Hepatocyte (in vitro differentiated cells): ENCODE data around the gene KLC3. TPM values are rescaled to one million over a fixed set of nuclear protein-coding genes. Genes with fewer than 3 reads are reported as not detected.

Experiments used
- DNase-seq: peaks from one replicate; pipeline ENCODE4 v3.0.0-alpha.2; 2016; ENCODE audit warnings: low spot score
- H2AFZ ChIP-seq: fragments of 200-600 bp; sonication (generic); 2 replicates; pipeline ENCODE4 v1.6.0; 2016; ENCODE audit warnings: antibody characterized with exemption, mild to moderate bottlenecking
- H3K27ac ChIP-seq: fragments of 200-600 bp; sonication (generic); 2 replicates; pipeline ENCODE4 v1.5.1; 2016; ENCODE audit warnings: mild to moderate bottlenecking
- H3K27me3 ChIP-seq: fragments of 200-600 bp; sonication (generic); 2 replicates; pipeline ENCODE4 v1.6.1; 2016
- H3K36me3 ChIP-seq: fragments of 200-600 bp; sonication (generic); replicated peaks from 2 replicates; pipeline ENCODE4 v1.5.1; 2016; ENCODE audit warnings: low read depth; ENCODE audit not compliant: insufficient read depth
- H3K4me1 ChIP-seq: fragments of 200-600 bp; sonication (generic); 2 replicates; pipeline ENCODE4 v1.5.1; 2016; ENCODE audit warnings: mild to moderate bottlenecking, moderate library complexity; ENCODE audit not compliant: insufficient read depth
- H3K4me2 ChIP-seq: fragments of 200-600 bp; sonication (generic); 2 replicates; pipeline ENCODE4 v1.6.0; 2016
- H3K4me3 ChIP-seq: fragments of 200-600 bp; sonication (generic); 2 replicates; pipeline ENCODE4 v1.5.1; 2016; ENCODE audit warnings: mild to moderate bottlenecking
- H3K79me2 ChIP-seq: fragments of 200-600 bp; sonication (generic); 2 replicates; pipeline ENCODE4 v1.6.0; 2017; ENCODE audit warnings: mild to moderate bottlenecking
- H3K9me2 ChIP-seq: fragments of 200-600 bp; sonication (generic); replicated peaks from 2 replicates; pipeline ENCODE4 v1.6.0; 2017; ENCODE audit warnings: mild to moderate bottlenecking; ENCODE audit not compliant: insufficient read depth
- H3K9me3 ChIP-seq: fragments of 200-600 bp; sonication (generic); 2 replicates; pipeline ENCODE4 v1.5.1; 2016; ENCODE audit warnings: low read depth, mild to moderate bottlenecking
- H4K20me1 ChIP-seq: fragments of 200-600 bp; sonication (generic); 2 replicates; pipeline ENCODE4 v1.6.0; 2016; ENCODE audit warnings: mild to moderate bottlenecking; ENCODE audit not compliant: insufficient read depth, poor library complexity, severe bottlenecking
- EZH2 ChIP-seq: fragments of 200-600 bp; sonication (generic); IDR thresholded peaks from 2 replicates; pipeline ENCODE4 v1.6.1; 2016; ENCODE audit warnings: antibody characterized with exemption, mild to moderate bottlenecking, borderline replicate concordance
- EZH2phosphoT487 ChIP-seq: fragments of 200-600 bp; sonication (generic); IDR thresholded peaks from one replicate; pipeline ENCODE4 v1.6.1; 2018; ENCODE audit warnings: antibody characterized with exemption, mild to moderate bottlenecking, low read depth, moderate library complexity; ENCODE audit not compliant: unreplicated experiment, severe bottlenecking
- WGBS: methylation state at CpG from one replicate; pipeline ENCODE4 v1.1.6; 2016; ENCODE audit warnings: low lambda C conversion rate; ENCODE audit errors: missing lambda C conversion rate; 5-methylcytosine and 5-hydroxymethylcytosine counted together
- polyA plus RNA-seq: library from polyadenylated mRNA; unstranded; fragments of >200 nt; fragmentation: Nextera tagmentation; extraction: Ambion mirVana; gene quantifications from 2 replicates; pipeline ENCODE4 v1.2.1, GENCODE V29; 2016
- total RNA-seq: library from RNA; depleted of rRNA; stranded (reverse); fragments of >200 nt; gene quantifications from 2 replicates; pipeline ENCODE4 v1.2.3, GENCODE V29; 2014
- TF ChIP-seq, protein P1 (sequence below): fragments of 200-600 bp; sonication (generic); IDR thresholded peaks from 2 replicates; pipeline ENCODE4 v1.5.1; 2016; ENCODE audit warnings: antibody characterized with exemption, mild to moderate bottlenecking; ENCODE audit not compliant: poor library complexity

Gene KLC3
- total and polyA plus RNA-seq, 2 experiments from 2014 or later, result 5.5 to 7.6 TPM

DNA sequence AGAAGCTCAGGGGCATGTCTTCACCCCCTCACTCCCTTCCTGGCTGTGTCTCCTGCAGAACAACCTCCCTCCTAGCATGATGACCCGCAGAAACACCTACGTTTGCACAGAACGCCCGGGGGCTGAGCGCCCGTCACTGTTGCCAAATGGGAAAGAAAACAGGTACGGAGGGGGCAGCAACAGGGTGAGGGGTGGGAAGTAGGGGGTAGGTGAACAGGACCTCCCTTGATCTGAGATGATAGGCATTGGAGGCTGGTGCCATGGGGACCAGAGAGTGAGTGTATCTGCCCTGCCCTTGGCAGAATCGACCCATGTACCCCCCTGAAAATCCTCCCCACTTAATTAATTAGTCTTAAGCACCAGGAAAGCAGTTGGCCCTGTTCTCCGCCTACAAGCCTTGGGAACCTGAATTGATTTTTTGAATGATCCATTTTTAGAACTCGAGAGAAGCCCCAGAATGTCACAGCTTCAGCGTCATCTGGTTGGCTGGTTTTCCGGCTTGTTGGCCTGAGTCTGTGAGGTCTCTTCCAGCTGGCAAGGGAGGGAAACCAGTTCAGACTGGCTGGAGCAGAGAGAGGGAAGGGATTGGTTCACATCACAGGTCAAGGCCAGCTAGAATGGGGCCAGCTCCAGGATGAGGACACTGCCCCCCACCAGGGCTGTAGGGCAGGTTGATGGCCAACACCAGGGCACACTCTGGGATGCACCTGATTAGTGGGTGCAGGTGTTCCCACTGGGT is 46.1 kb upstream of the KLC3 start:
- Histone ChIP-seq H3K9me3 (no peaks in the 10 kb centered on the region), H2AFZ (no peak overlapping the region), H3K9me2 (no peaks in the 10 kb centered on the region), H3K27me3 (no peaks in the 10 kb centered on the region), H3K36me3 (peaks cover 4% of the 10 kb centered on the region), H3K4me2 (no peak overlapping the region), H3K4me1 (no peaks in the 10 kb centered on the region), H3K79me2 (no peaks in the 10 kb centered on the region), H4K20me1 (no peaks in the 10 kb centered on the region), H3K4me3 (no peak overlapping the region), H3K27ac (no peak overlapping the region)
- 96% methylated on average over 12 of the region's 12 CpGs for WGBS
- DNase-seq, result no peak
- no peak for TF ChIP-seq EZH2phosphoT487
- no peak for TF ChIP-seq EZH2
- TF ChIP-seq, protein P1, sequence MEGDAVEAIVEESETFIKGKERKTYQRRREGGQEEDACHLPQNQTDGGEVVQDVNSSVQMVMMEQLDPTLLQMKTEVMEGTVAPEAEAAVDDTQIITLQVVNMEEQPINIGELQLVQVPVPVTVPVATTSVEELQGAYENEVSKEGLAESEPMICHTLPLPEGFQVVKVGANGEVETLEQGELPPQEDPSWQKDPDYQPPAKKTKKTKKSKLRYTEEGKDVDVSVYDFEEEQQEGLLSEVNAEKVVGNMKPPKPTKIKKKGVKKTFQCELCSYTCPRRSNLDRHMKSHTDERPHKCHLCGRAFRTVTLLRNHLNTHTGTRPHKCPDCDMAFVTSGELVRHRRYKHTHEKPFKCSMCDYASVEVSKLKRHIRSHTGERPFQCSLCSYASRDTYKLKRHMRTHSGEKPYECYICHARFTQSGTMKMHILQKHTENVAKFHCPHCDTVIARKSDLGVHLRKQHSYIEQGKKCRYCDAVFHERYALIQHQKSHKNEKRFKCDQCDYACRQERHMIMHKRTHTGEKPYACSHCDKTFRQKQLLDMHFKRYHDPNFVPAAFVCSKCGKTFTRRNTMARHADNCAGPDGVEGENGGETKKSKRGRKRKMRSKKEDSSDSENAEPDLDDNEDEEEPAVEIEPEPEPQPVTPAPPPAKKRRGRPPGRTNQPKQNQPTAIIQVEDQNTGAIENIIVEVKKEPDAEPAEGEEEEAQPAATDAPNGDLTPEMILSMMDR, result no peak

DNA sequence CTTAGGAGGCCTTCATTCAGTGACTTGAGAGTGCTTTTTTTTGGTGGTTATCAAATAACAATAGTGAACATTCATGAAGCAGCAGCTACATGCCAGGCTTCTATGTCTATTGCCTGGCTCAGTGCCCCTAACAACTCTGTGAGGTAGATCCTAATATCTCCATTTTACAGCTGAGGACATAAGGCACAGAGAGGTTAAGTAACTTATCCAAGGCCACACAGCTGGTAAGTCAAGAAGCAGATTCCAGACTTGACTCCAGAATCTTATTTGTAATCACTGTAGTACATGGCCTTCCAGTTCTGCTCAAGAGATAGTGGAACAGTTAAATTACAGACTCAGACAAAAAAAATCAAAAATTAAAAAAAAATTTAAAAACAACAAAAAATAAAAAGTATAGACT is 44.7 kb upstream of the KLC3 start:
- Histone ChIP-seq H3K27ac (no peak overlapping the region), H3K79me2 (no peaks in the 10 kb centered on the region), H3K36me3 (peaks cover 4% of the 10 kb centered on the region), H3K9me3 (no peaks in the 10 kb centered on the region), H3K4me1 (no peaks in the 10 kb centered on the region), H3K4me3 (no peak overlapping the region), H3K9me2 (no peaks in the 10 kb centered on the region), H2AFZ (no peak overlapping the region), H3K4me2 (no peak overlapping the region), H3K27me3 (no peaks in the 10 kb centered on the region), H4K20me1 (no peaks in the 10 kb centered on the region)
- no peak for DNase-seq
- no peak for TF ChIP-seq EZH2phosphoT487
- no peak for TF ChIP-seq EZH2
- TF ChIP-seq, protein P1, result no peak

DNA sequence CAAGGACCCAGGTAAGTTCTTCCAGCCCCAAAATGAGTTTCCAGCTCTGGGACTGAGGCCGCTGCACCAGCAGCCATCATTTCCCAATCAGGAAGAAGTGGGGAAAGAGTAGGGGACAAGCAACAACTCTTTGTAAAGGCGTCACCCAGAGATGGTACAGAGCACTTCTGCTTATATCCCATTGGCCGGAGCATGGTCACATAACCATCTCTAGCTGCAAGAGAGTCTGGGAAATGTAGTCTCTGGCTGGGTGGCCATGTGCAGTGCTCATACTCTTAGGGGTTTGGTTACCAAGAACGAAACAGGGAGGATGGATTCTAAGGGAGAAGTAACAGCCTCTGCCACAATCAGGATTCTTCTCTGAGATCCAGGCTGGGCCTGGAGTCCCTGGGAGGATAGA is 44.2 kb upstream of the KLC3 start:
- TF ChIP-seq, protein P1, result no peak
- TF ChIP-seq EZH2 (no peak), EZH2phosphoT487 (no peak)
- H3K9me2 ChIP-seq, result no peaks in the 10 kb centered on the region
- WGBS, result 93% methylated on average over 4 of the region's 4 CpGs
- H3K27me3 ChIP-seq, result no peaks in the 10 kb centered on the region
- no peaks in the 10 kb centered on the region for H3K9me3 ChIP-seq
- no peak for DNase-seq
- H2AFZ ChIP-seq, result no peak overlapping the region
- H4K20me1 ChIP-seq, result no peaks in the 10 kb centered on the region
- no peak overlapping the region for H3K4me3 ChIP-seq
- no peaks in the 10 kb centered on the region for H3K4me1 ChIP-seq
- H3K4me2 ChIP-seq, result no peak overlapping the region
- peaks cover 4% of the 10 kb centered on the region for H3K36me3 ChIP-seq
- H3K27ac ChIP-seq, result no peak overlapping the region
- no peaks in the 10 kb centered on the region for H3K79me2 ChIP-seq
